HG03439 (cell line): ENCODE measurements around the gene KLF7.

ENCODE experiments used
- ATAC-seq: cut with Tn5 transposase; IDR thresholded peaks from one replicate; pipeline ENCODE4 v1.9.1; 2021; ENCODE audit warnings: mild to moderate bottlenecking, moderate library complexity; ENCODE audit not compliant: unreplicated experiment

Gene KLF7

GRCh38 chr2:207167099-207167923, 1.6 kb upstream of the KLF7 start:
- ATAC-seq = no peak

- ATAC-seq = peak; percentile 46
These were observed 776 bp upstream of the KLF7 start for GRCh38 chr2:207166349-207167098.

- peak; percentile 97 for ATAC-seq
These were observed 246 bp upstream of the KLF7 start for GRCh38 chr2:207166039-207166348.

- no peak for ATAC-seq
These were observed 1.5 kb downstream of the KLF7 start for GRCh38 chr2:207164006-207164831.

GRCh38 chr2:207163756-207164005, 2.1 kb downstream of the KLF7 start:
- ATAC-seq = no peak

- no peak for ATAC-seq
These were observed 2.5 kb downstream of the KLF7 start for GRCh38 chr2:207163053-207163755.

- no peak for ATAC-seq
These were observed 3.4 kb downstream of the KLF7 start for GRCh38 chr2:207162316-207162715.

- ATAC-seq = no peak
These were observed 4.3 kb downstream of the KLF7 start for GRCh38 chr2:207161247-207162123.

GRCh38 chr2:207160115-207160514, 5.6 kb downstream of the KLF7 start:
- no peak for ATAC-seq

- ATAC-seq = no peak
These were observed 6.7 kb downstream of the KLF7 start for GRCh38 chr2:207159002-207159401.

GRCh38 chr2:207157731-207158130, 8.0 kb downstream of the KLF7 start:
- ATAC-seq = no peak

- ATAC-seq = no peak
These were observed 8.6 kb downstream of the KLF7 start for GRCh38 chr2:207157162-207157481.

GRCh38 chr2:207156451-207157161, 9.1 kb downstream of the KLF7 start:
- peak; percentile 87 for ATAC-seq

GRCh38 chr2:207155516-207156444, 10.0 kb downstream of the KLF7 start:
- no peak for ATAC-seq

GRCh38 chr2:207154556-207155510, 10.9 kb downstream of the KLF7 start:
- no peak for ATAC-seq

- ATAC-seq = no peak
These were observed 12.3 kb downstream of the KLF7 start for GRCh38 chr2:207153266-207153975.

- no peak for ATAC-seq
These were observed 14.7 kb downstream of the KLF7 start for GRCh38 chr2:207151048-207151447.
